ENCODE results near the gene PCSK5. TPM values are rescaled to one million over a fixed set of nuclear protein-coding genes. Genes with fewer than 3 reads are reported as not detected.
A peak's percentile ranks its signal among the peaks of the same experiment; 100 is the strongest.

The PCSK5 gene
- total RNA-seq, 1 donor from 2014 or later: 24.5 TPM

DNA sequence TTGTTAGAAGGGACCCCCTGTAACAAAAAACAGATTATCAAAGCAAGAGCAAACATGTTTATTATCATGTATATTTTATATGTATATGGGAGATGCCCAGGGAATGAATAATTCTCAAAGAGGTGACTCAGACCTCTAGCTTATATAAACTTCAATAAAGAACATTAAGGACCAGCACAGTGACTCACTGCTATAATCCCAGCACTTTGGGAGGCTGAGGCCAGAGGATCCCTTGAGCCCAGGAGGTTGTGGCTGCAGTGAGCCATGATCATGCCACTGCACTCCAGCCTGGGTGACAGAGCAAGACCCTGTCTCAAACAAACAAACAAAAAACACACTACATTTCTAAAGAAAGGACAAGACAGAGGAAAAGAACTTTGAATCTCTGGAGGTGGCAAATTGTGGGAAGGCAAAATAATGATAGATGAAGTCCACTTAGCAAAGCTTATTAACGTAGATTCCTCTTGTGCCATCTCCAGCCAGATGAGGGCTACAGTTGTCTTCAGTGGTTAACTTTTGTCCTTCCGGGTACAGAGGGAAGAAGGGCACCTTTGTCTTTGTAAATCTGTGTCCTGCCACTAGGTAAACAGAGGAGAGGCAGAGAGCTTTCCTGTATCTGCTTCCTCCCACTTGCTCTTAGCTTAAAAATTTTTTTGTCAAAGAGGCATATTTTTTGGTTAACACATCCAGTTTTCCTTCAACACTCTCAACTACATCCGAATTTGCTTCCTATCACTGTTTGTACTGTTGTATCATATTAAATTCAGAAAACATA, 511.3 kb downstream of the PCSK5 start:
- no peak for DNase-seq

DNA sequence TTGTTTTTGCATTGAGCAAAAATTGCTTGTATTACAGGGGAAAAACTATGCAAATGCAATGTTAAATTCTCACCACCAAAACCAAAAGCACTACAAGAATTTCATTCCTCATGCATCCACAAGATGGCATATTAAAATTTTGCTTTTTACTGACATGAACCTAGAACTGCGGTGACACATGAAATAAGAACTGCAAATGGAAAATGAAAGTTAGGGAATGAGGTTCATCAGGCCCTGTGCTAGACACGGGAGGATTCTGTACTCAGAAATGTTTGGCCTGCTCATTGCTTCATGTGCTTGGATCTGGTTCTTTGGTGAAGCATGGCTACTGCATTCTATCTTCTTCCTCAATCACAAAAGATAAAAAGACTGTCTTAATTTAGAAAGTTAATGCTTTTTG, 512.9 kb downstream of the PCSK5 start:
- DNase-seq: peak; percentile 54

DNA sequence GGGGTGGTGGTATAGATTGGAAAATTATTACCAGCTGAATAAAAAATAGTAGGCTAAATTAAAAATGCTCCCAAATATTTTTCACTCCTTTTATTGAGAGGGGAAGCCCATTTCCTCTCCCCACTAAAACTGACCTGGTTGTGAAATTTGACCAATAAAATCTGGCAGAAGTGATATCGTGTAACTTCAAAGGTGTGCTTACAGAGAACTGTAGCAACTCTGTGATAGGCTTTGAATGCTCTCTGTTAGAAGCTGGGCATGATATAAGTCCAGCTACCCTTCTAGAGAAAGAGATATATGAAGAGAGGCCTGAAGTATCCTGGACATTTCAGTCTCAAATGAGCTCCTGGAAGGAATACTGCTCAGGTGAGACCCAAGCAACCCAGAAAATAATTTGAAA, 513.9 kb downstream of the PCSK5 start:
- no peak for DNase-seq

DNA sequence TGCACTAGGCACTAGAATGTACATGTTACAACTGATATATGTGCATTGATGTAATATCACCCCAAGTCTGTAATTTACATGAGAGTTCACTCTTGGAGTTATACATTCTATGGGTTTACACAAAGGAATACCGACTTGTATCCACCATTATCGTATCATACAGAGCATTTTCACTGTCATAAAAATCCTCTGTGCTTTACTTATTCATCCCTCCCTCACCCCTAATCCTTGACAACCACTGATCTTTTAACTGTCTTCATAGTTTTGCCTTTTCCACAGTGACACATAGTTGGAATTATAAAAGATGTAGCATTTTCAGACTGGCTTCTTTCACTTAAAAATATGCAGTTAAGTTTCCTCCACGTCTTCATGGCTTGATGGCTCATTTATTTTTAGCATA, 514.9 kb downstream of the PCSK5 start:
- DNase-seq: no peak

DNA sequence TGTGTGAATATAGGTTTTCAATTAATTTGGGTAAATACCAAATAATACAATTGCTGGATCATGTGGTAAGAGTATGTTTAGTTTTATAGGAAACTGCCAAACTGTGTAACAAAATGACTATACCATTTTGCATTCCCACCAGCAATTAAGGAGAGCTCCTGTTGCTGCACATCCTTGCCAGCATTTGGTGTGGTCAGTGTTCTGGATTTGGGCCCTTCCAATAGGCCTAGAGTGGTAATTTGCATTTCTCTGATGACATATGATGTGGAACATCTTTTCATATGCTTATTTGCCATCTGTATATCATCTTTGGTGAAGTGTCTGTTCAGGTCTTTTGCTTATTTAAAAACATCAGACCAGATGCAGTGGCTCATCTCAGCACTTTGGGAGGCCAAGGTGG, 515.4 kb downstream of the PCSK5 start:
- DNase-seq: no peak
